H1 (cell line): ENCODE measurements around the gene ALDH1B1. TPM values are rescaled to one million over a fixed set of nuclear protein-coding genes. Genes with fewer than 3 reads are reported as not detected.
A peak's percentile ranks its signal among the peaks of the same experiment; 100 is the strongest.

Experiments used
- CTCF ChIA-PET: fragments of 300-600 bp; sonication (Branson Sonifier 250); formaldehyde crosslinking; loops from one replicate; lab custom pipeline; 2021; ENCODE audit not compliant: partially characterized antibody; lab: Charles Lee
- POLR2A ChIA-PET: fragments of 300-600 bp; sonication (Branson Sonifier 250); formaldehyde crosslinking; loops from one replicate; lab custom pipeline; 2021; ENCODE audit warnings: inconsistent platforms; ENCODE audit not compliant: partially characterized antibody; lab: Charles Lee
- DNase-seq, 2 experiments: peaks; one replicate each; pipeline versions ENCODE4 v3.0.0 to v3.0.0-alpha.2; 2010 to 2022; ENCODE audit warnings: low spot score in 2 of 2, low read depth in 1 of 2, mixed read lengths in 1 of 2
- FAIRE-seq: peaks from 2 replicates; lab custom pipeline; 2011; peaks lifted over from hg19 to GRCh38; lab: Jason Lieb, UNC
- H2AFZ ChIP-seq: 2 replicates; pipeline ENCODE4 v1.8.1; 2012; ENCODE audit warnings: low read length, inconsistent platforms
- H2AK5ac ChIP-seq: 2 replicates; pipeline ENCODE4 v1.6.1; 2013; ENCODE audit warnings: low read depth, low read length
- H2BK120ac ChIP-seq: replicated peaks from 2 replicates; pipeline ENCODE3; 2013; ENCODE audit warnings: low read depth, low read length, inconsistent platforms
- H2BK12ac ChIP-seq: 2 replicates; pipeline ENCODE4 v1.6.1; 2013; ENCODE audit warnings: low read depth, low read length
- H2BK15ac ChIP-seq: 2 replicates; pipeline ENCODE4 v1.6.1; 2013; ENCODE audit warnings: low read length
- H2BK20ac ChIP-seq: 2 replicates; pipeline ENCODE4 v1.6.1; 2013; ENCODE audit warnings: low read length
- H2BK5ac ChIP-seq: 2 replicates; pipeline ENCODE4 v1.6.1; 2013; ENCODE audit warnings: low read depth, low read length
- H3K14ac ChIP-seq: 2 replicates; pipeline ENCODE4 v1.6.1; 2013; ENCODE audit warnings: inconsistent platforms; ENCODE audit not compliant: insufficient read length
- H3K18ac ChIP-seq: 2 replicates; pipeline ENCODE4 v1.6.1; 2013; ENCODE audit warnings: low read length; ENCODE audit errors: extremely low read depth
- H3K23ac ChIP-seq: 2 replicates; pipeline ENCODE4 v1.6.1; 2013; ENCODE audit warnings: inconsistent platforms; ENCODE audit not compliant: insufficient read length
- H3K23me2 ChIP-seq: 2 replicates; pipeline ENCODE4 v1.6.1; 2013; ENCODE audit warnings: low read depth, low read length
- H3K27ac ChIP-seq: 2 replicates; pipeline ENCODE4 v1.6.1; 2011; ENCODE audit warnings: low read depth, low read length, inconsistent platforms
- H3K27me3 ChIP-seq, 4 experiments: replicated peaks in 1 of 4; 1 replicate in 1 of 4; 2 replicates in 3 of 4; pipeline versions ENCODE4 v1.6.1 to v1.8.1; 2011 to 2013; ENCODE audit warnings: low read length in 3 of 4, mild to moderate bottlenecking in 3 of 4, inconsistent platforms in 2 of 4, mixed read lengths in 2 of 4, moderate library complexity in 1 of 4; ENCODE audit not compliant: control insufficient read depth in 3 of 4, insufficient read depth in 3 of 4; ENCODE audit errors: extremely low read depth in 1 of 4
- H3K36me3 ChIP-seq, 4 experiments: 2 replicates each; pipeline versions ENCODE4 v1.6.1 to v1.8.1; 2011 to 2013; ENCODE audit warnings: mild to moderate bottlenecking in 4 of 4, low read length in 3 of 4, moderate library complexity in 2 of 4, control low read depth in 1 of 4, inconsistent platforms in 1 of 4; ENCODE audit not compliant: insufficient read depth in 4 of 4, control insufficient read depth in 2 of 4
- H3K4ac ChIP-seq: replicated peaks from 2 replicates; pipeline ENCODE3; 2013; ENCODE audit warnings: low read length, low read depth, mixed read lengths, inconsistent platforms; ENCODE audit not compliant: insufficient read length
- H3K4me1 ChIP-seq, 4 experiments: replicated peaks in 1 of 4; 1 replicate in 1 of 4; 2 replicates in 3 of 4; pipeline versions ENCODE4 v1.6.1 to v1.8.1; 2011 to 2013; ENCODE audit warnings: low read length in 3 of 4, inconsistent platforms in 2 of 4, mixed read lengths in 1 of 4; ENCODE audit not compliant: insufficient read depth in 4 of 4, control insufficient read depth in 3 of 4
- H3K4me2 ChIP-seq, 2 experiments: 2 replicates each; pipeline versions ENCODE4 v1.6.1 to v1.8.1; 2011 to 2013; ENCODE audit warnings: low read depth in 2 of 2, low read length in 2 of 2, control low read depth in 1 of 2, inconsistent platforms in 1 of 2, mild to moderate bottlenecking in 1 of 2; ENCODE audit not compliant: insufficient read depth in 1 of 2
- H3K4me3 ChIP-seq, 4 experiments: fragments of 200-600, 300-600 bp in 1 of 4; sonication (generic), shearing (Covaris generic), sonication (Bioruptor Twin) in 1 of 4; 2 replicates each; pipeline versions ENCODE4 v1.5.1 to v1.8.1; 2011 to 2016; ENCODE audit warnings: low read length in 4 of 4, low read depth in 3 of 4, control low read depth in 2 of 4, inconsistent platforms in 2 of 4, mild to moderate bottlenecking in 2 of 4, mixed read lengths in 1 of 4, moderate library complexity in 1 of 4; ENCODE audit not compliant: insufficient read depth in 2 of 4; ENCODE audit errors: extremely low read depth in 1 of 4
- H3K56ac ChIP-seq: replicated peaks from 2 replicates; pipeline ENCODE3; 2013; ENCODE audit warnings: low read depth, mild to moderate bottlenecking, mixed read lengths, low read length, inconsistent platforms; ENCODE audit not compliant: insufficient read length
- H3K79me1 ChIP-seq: 2 replicates; pipeline ENCODE4 v1.6.1; 2013; ENCODE audit warnings: low read depth, low read length, control low read depth
- H3K79me2 ChIP-seq, 2 experiments: 2 replicates each; pipeline versions ENCODE4 v1.6.1 to v1.8.1; 2012 to 2013; ENCODE audit warnings: low read length in 2 of 2, mild to moderate bottlenecking in 2 of 2, inconsistent platforms in 1 of 2; ENCODE audit not compliant: insufficient read depth in 2 of 2, control insufficient read depth in 1 of 2
- H3K9ac ChIP-seq, 4 experiments: replicated peaks in 1 of 4; 1 replicate in 1 of 4; 2 replicates in 3 of 4; pipeline versions ENCODE4 v1.6.1 to v1.8.1; 2011 to 2013; ENCODE audit warnings: low read depth in 3 of 4, low read length in 3 of 4, control low read depth in 2 of 4, mild to moderate bottlenecking in 2 of 4, moderate library complexity in 2 of 4, inconsistent platforms in 1 of 4; ENCODE audit errors: extremely low read depth in 1 of 4
- H3K9me3 ChIP-seq, 2 experiments: 2 replicates each; pipeline versions ENCODE4 v1.6.1 to v1.8.1; 2012 to 2013; ENCODE audit warnings: mild to moderate bottlenecking in 2 of 2, moderate library complexity in 2 of 2, control low read depth in 1 of 2, inconsistent platforms in 1 of 2, low read depth in 1 of 2, low read length in 1 of 2, mixed read lengths in 1 of 2; ENCODE audit not compliant: insufficient read depth in 2 of 2
- H4K20me1 ChIP-seq, 2 experiments: replicated peaks in 1 of 2; 2 replicates each; pipeline versions ENCODE3 to v1.8.1; 2011 to 2013; ENCODE audit warnings: inconsistent platforms in 2 of 2, low read length in 2 of 2, mild to moderate bottlenecking in 1 of 2; ENCODE audit not compliant: insufficient read depth in 2 of 2, control insufficient read depth in 1 of 2
- H4K5ac ChIP-seq: 2 replicates; pipeline ENCODE4 v1.6.1; 2013; ENCODE audit warnings: low read length, low read depth, mixed read lengths, inconsistent platforms; ENCODE audit not compliant: insufficient read length
- H4K8ac ChIP-seq: 2 replicates; pipeline ENCODE4 v1.8.0; 2013; ENCODE audit warnings: mild to moderate bottlenecking, moderate library complexity, low read length, inconsistent platforms; ENCODE audit not compliant: insufficient read depth; ENCODE audit errors: extremely low read depth
- H4K91ac ChIP-seq: replicated peaks from 2 replicates; pipeline ENCODE3; 2013; ENCODE audit warnings: low read length, mixed read lengths, inconsistent platforms; ENCODE audit not compliant: insufficient read length
- BRCA1 ChIP-seq: IDR thresholded peaks from 2 replicates; pipeline ENCODE4 v1.6.1; 2012; ENCODE audit warnings: low read depth, low read length, improper control_type of control experiment
- CBX5 ChIP-seq: fragments of 300-800, 300-1000 bp; sonication (generic); IDR thresholded peaks from 2 replicates; pipeline ENCODE4 v1.7.1; 2016; ENCODE audit warnings: antibody characterized with exemption, low read length, low read depth
- POLR2AphosphoS5 ChIP-seq: IDR thresholded peaks from 2 replicates; pipeline ENCODE4 v1.6.1; 2011; ENCODE audit warnings: low read depth, low read length
- SIX5 ChIP-seq: IDR thresholded peaks from 2 replicates; pipeline ENCODE4 v1.6.1; 2011; ENCODE audit warnings: mild to moderate bottlenecking, low read depth, low read length
- WGBS, 2 experiments: shearing (Covaris generic) in 1 of 2; methylation state at CpG; one replicate each; pipeline versions ENCODE4 v1.1.6 to v1.1.7; 2013 to 2015; ENCODE audit warnings: low lambda C conversion rate in 2 of 2, mixed read lengths in 2 of 2, inconsistent platforms in 1 of 2, low coverage in 1 of 2, missing lambda C conversion rate in 1 of 2; ENCODE audit not compliant: insufficient replicate concordance in 2 of 2, insufficient coverage in 1 of 2, insufficient read length in 1 of 2; ENCODE audit errors: extremely low coverage in 1 of 2, missing lambda C conversion rate in 1 of 2; 5-methylcytosine and 5-hydroxymethylcytosine counted together
- polyA plus RNA-seq, 7 experiments: library from polyadenylated mRNA; depleted of rRNA in 3 of 7; stranded (reverse) in 5 of 7; unstranded in 2 of 7; fragments of >200 nt in 5 of 7; fragments of 200-250 nt in 2 of 7; gene quantifications; 1 replicate in 5 of 7; 2 replicates in 1 of 7; 4 replicates in 1 of 7; pipeline versions ENCODE4 v1.2.1 to v1.2.3, GENCODE V29; 2011 to 2013; ENCODE audit warnings: missing spikeins in 2 of 7, mixed read lengths in 2 of 7
- total RNA-seq: library from RNA; stranded (reverse); fragmentation: NEBNext Ultra II Directional; extraction: Animal tissue kit (Norgen Biotek cat#: 25700); gene quantifications from 2 replicates; pipeline ENCODE4 v1.2.1, GENCODE V29; 2021

Gene ALDH1B1
- total and polyA plus RNA-seq, 2 of the 8 experiments (the other 6 are each of a cell fraction or from before 2014, with no cell fraction given), result 41.6 to 78.7 TPM

- peaks cover 0 to 6% (median 4%) of the 10 kb centered on the region in 4 experiments; a peak in 3 of 7 replicates for H3K4me1 ChIP-seq
- WGBS, 2 experiments, result 83% methylated on average over 18 of the region's 18 CpGs; no CpG with 5 or more reads in 1 of the 2 experiments
- peaks cover 0 to 35% of the 10 kb centered on the region in 2 experiments; a peak in 2 of 4 replicates for H3K79me2 ChIP-seq
- H2BK120ac ChIP-seq, result no peak overlapping the region
- H3K4me2 ChIP-seq, result peak overlapping the region; percentile 85 to 96; a peak in 3 of 4 replicates
- H2BK15ac ChIP-seq, result 0 out of 2 replicates have a peak overlapping the region, but pooled peaks have one; percentile 50
- H4K5ac ChIP-seq, result no peak overlapping the region
- peaks cover 9% of the 10 kb centered on the region; the same call in 1 of the 2 replicates for H3K23me2 ChIP-seq
- H3K4me3 ChIP-seq, result peak overlapping the region in 3 of 4 experiments; percentile 70 to 82 (median 78); a peak in 4 of 8 replicates
- H3K79me1 ChIP-seq, result peaks cover 17% of the 10 kb centered on the region
- no peak overlapping the region for H3K4ac ChIP-seq
- no peaks in the 10 kb centered on the region for H3K9me3 ChIP-seq
- ChIA-PET POLR2A (interaction anchor here (1.3 to 2.3 kb wide), 2 partner anchors 9 to 20 kb away, joined by 3 to 7 read pairs; no protein-coding TSS in a partner anchor), CTCF (interaction anchor here (1.0 to 2.1 kb wide), 5 partner anchors 9 to 42 kb away, joined by 3 to 15 read pairs (median 5); no protein-coding TSS in a partner anchor)
- H2BK5ac ChIP-seq, result no peak overlapping the region
- H3K27ac ChIP-seq, result no peak overlapping the region
- H2AFZ ChIP-seq, result peak overlapping the region; percentile 63; the same call in 1 of the 2 replicates
- H3K9ac ChIP-seq, result no peak overlapping the region
- no peak overlapping the region for H4K91ac ChIP-seq
- H3K14ac ChIP-seq, result no peak overlapping the region
- H2AK5ac ChIP-seq, result peak overlapping the region; percentile 82; the same call in 1 of the 2 replicates
- H3K56ac ChIP-seq, result no peak overlapping the region
- no peak for FAIRE-seq
- H3K23ac ChIP-seq, result no peak overlapping the region
- 0 out of 7 replicates have a peak, but pooled peaks cover 0 to 6% (median 0%) of the 10 kb centered on the region in 4 experiments for H3K27me3 ChIP-seq
- H2BK20ac ChIP-seq, result 0 out of 2 replicates have a peak overlapping the region, but pooled peaks have one; percentile 23
- H3K36me3 ChIP-seq, result peaks cover 6 to 18% (median 10%) of the 10 kb centered on the region in 4 experiments; a peak in 7 of 8 replicates
- no peak overlapping the region; the same call in 1 of the 2 replicates for H3K18ac ChIP-seq
- no peak overlapping the region for H2BK12ac ChIP-seq
- H4K20me1 ChIP-seq, result peaks cover 0 to under 1% of the 10 kb centered on the region in 2 experiments
- TF ChIP-seq CBX5, result no peak
- TF ChIP-seq BRCA1, result no peak
- TF ChIP-seq POLR2AphosphoS5, result no peak
- TF ChIP-seq SIX5, result no peak
- no peak for DNase-seq
- no peak overlapping the region for H4K8ac ChIP-seq
Observed at GRCh38 chr9:38391278-38392118, 1.0 kb upstream of the ALDH1B1 start.
